ENCODE measurements around the gene ALDOB. TPM values are rescaled to one million over a fixed set of nuclear protein-coding genes. Genes with fewer than 3 reads are reported as not detected.

Gene ALDOB
- total RNA-seq, 1 experiment from 2014 or later, result 1.2 TPM

DNA sequence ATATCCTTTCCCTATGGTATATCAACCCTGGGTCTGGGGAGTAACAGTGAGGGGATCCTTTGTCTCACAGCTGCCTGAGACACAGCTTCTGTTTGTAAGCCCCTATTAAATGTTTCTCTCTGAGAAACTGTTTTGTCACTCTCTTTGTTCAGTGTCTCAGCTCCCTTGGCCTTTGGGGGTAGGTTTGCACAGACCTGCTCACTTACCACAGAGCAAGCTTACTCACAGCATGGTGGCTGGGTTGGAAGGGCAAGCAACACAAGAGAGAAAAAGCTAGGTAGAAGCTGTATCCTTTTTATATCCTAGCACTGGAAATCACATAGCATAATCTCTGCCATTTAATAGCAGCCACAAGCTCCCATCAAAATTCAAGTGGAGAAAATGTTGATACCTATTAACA lies 55.3 kb downstream of the ALDOB start (continued):
- no peak for TF ChIP-seq MAX (IDR thresholded peaks at IDR 0.05)
- TF ChIP-seq JUND (IDR thresholded peaks at IDR 0.05), result no peak
- no peak for TF ChIP-seq EZH2phosphoT487 (IDR thresholded peaks at IDR 0.05; ENCODE audit: borderline replicate concordance)
- no peak for TF ChIP-seq RAD21 (IDR thresholded peaks at IDR 0.05; ENCODE audit: low read depth)
- TF ChIP-seq, protein P1, sequence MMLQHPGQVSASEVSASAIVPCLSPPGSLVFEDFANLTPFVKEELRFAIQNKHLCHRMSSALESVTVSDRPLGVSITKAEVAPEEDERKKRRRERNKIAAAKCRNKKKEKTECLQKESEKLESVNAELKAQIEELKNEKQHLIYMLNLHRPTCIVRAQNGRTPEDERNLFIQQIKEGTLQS (IDR thresholded peaks at IDR 0.05), result no peak

DNA sequence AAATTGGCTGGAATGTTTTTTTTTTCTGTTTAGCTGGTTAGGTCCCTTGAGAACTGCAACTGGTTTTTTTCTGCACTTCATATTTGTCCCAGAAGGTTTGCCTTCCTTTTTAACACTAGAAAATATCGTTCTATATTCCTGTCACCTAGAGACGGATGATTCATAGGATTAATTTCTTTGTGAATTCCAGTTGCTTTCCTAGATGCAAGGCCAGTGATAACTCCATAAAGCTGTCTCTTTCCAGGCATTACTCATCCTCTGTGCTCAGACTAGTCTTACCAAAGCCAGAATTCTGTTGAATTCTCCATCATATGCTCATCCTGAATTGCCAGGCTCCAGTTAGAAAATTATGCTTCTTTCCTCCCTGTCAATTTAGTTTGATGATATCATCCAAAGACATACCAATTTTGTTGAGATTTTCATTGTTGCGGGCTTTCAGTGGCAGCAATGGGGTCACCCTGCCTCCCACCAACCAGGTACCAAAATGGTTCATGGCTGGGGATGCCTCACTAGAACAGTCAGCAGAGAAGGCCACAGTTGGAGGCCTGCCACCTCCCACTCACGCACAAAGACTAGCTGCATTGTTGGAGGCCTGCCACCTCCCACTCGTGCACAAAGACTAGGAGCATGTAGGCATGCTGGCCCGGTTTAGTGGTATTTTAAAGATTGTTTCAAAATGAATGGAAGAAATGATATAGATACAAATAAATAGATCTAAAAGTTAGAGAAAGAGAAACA lies 59.3 kb downstream of the ALDOB start:
- H3K27me3 ChIP-seq (ENCODE audit: insufficient read depth, low read length), result no peaks in the 10 kb centered on the region
- H3K9me3 ChIP-seq (ENCODE audit: control insufficient read depth in 1 of 2, insufficient read depth in 1 of 2, low read depth in 1 of 2, low read length in 2 of 2), result no peaks in the 10 kb centered on the region
- H3K9me2 ChIP-seq (ENCODE audit: insufficient read depth), result no peaks in the 10 kb centered on the region
- ATAC-seq (no peak), DNase-seq (ENCODE audit: low read depth, low spot score) (no peak)
- RAD21 ChIA-PET (ENCODE audit: low non-redundant PET in 1 of 2, low total read pairs in 2 of 2, uncharacterized antibody in 2 of 2, unreplicated experiment in 2 of 2), result no interaction called here
- H3K9ac ChIP-seq (ENCODE audit: low read length), result no peak overlapping the region
- POLR2A ChIA-PET, result no interaction called here
- no peak overlapping the region for H3K4me3 ChIP-seq (replicated peaks in 1 of 2; ENCODE audit: low read depth in 1 of 2, low read length in 2 of 2)
- H3K79me2 ChIP-seq (ENCODE audit: insufficient read depth, low read length), result no peaks in the 10 kb centered on the region
- H2AFZ ChIP-seq (ENCODE audit: low read depth, low read length, poor library complexity, severe bottlenecking), result no peak overlapping the region
- intact Hi-C loops (cut with micrococcal nuclease), result no loop called here
- no peaks in the 10 kb centered on the region for H4K20me1 ChIP-seq (ENCODE audit: insufficient read depth)
- no TSS peak for BruUV-seq (replicated peaks)
- no peaks in the 10 kb centered on the region for H3K36me3 ChIP-seq (ENCODE audit: control insufficient read depth in 1 of 2, insufficient read depth in 2 of 2, low read length in 2 of 2)
- CTCF ChIA-PET, result interaction anchor here (2.0 kb wide), 1 partner anchor 13 kb away, joined by 10 read pairs; no protein-coding TSS in a partner anchor
- no peaks in the 10 kb centered on the region for H3K4me1 ChIP-seq (ENCODE audit: control insufficient read depth in 1 of 2, insufficient read depth in 2 of 2, low read length in 2 of 2)
- no peak for TF ChIP-seq CEBPB (IDR thresholded peaks at IDR 0.05; ENCODE audit: low read depth)
- H3K27ac ChIP-seq (ENCODE audit: low read depth, low read length), result no peak overlapping the region
- H3K4me2 ChIP-seq (ENCODE audit: low read length), result no peak overlapping the region

- no peaks in the 10 kb centered on the region for H3K79me2 ChIP-seq (ENCODE audit: insufficient read depth, low read length)
- H3K9ac ChIP-seq (ENCODE audit: low read length), result no peak overlapping the region
- H3K9me3 ChIP-seq (ENCODE audit: control insufficient read depth in 1 of 2, insufficient read depth in 1 of 2, low read depth in 1 of 2, low read length in 2 of 2), result no peaks in the 10 kb centered on the region
- H4K20me1 ChIP-seq (ENCODE audit: insufficient read depth), result no peaks in the 10 kb centered on the region
- ChIA-PET RAD21 (ENCODE audit: low non-redundant PET in 1 of 2, low total read pairs in 2 of 2, uncharacterized antibody in 2 of 2, unreplicated experiment in 2 of 2) (no interaction called here), POLR2A (no interaction called here), CTCF (interaction anchor here (2.0 kb wide), 1 partner anchor 13 kb away, joined by 10 read pairs; no protein-coding TSS in a partner anchor)
- intact Hi-C loops (cut with micrococcal nuclease), result no loop called here
- no peak overlapping the region for H3K4me3 ChIP-seq (replicated peaks in 1 of 2; ENCODE audit: low read depth in 1 of 2, low read length in 2 of 2)
- no peak for DNase-seq (ENCODE audit: low read depth, low spot score)
- no peaks in the 10 kb centered on the region for H3K36me3 ChIP-seq (ENCODE audit: control insufficient read depth in 1 of 2, insufficient read depth in 2 of 2, low read length in 2 of 2)
- no peaks in the 10 kb centered on the region for H3K4me1 ChIP-seq (ENCODE audit: control insufficient read depth in 1 of 2, insufficient read depth in 2 of 2, low read length in 2 of 2)
- TF ChIP-seq CTCF (IDR thresholded peaks at IDR 0.05 in 2 of 3, conservative IDR thresholded peaks at IDR 0.05 in 1 of 3; ENCODE audit: borderline replicate concordance in 1 of 3, insufficient read depth in 1 of 3, low read depth in 2 of 3, low read length in 2 of 3) (no peak), ZFX (IDR thresholded peaks at IDR 0.05) (no peak), YY1 (IDR thresholded peaks at IDR 0.05; ENCODE audit: extremely low read depth, insufficient replicate concordance, low read depth, low read length) (no peak), JUND (IDR thresholded peaks at IDR 0.05) (no peak), MAX (IDR thresholded peaks at IDR 0.05) (no peak), SIN3A (IDR thresholded peaks at IDR 0.05; ENCODE audit: low read depth) (no peak), EGR1 (IDR thresholded peaks at IDR 0.05; ENCODE audit: low read depth) (no peak), FOSL1 (IDR thresholded peaks at IDR 0.05; ENCODE audit: low read depth) (no peak), SP1 (IDR thresholded peaks at IDR 0.05; ENCODE audit: low read depth) (no peak), POLR2A (IDR thresholded peaks at IDR 0.05; ENCODE audit: borderline replicate concordance, extremely low read depth, insufficient read depth, insufficient read length) (no peak)
- H2AFZ ChIP-seq (ENCODE audit: low read depth, low read length, poor library complexity, severe bottlenecking), result no peak overlapping the region
- no TSS peak for BruUV-seq (replicated peaks)
- no peaks in the 10 kb centered on the region for H3K27me3 ChIP-seq (ENCODE audit: insufficient read depth, low read length)
- no peak for ATAC-seq
- H3K27ac ChIP-seq (ENCODE audit: low read depth, low read length), result no peak overlapping the region
- no peak overlapping the region for H3K4me2 ChIP-seq (ENCODE audit: low read length)
- no peaks in the 10 kb centered on the region for H3K9me2 ChIP-seq (ENCODE audit: insufficient read depth)
Observed at GRCh38 chr9:101375546-101375945, 60.0 kb downstream of the ALDOB start.
